HL-60 (cell line): ENCODE measurements around the gene TTC28.

ENCODE experiments used
- DNase-seq, 2 experiments: peaks; one replicate each; pipeline ENCODE4 v3.0.0-alpha.2; 2010 to 2020; ENCODE audit warnings: low read depth in 1 of 2, low spot score in 1 of 2
- H3K27ac ChIP-seq: fragments of 250-450 bp; sonication (Bioruptor Pico); replicated peaks from 2 replicates; pipeline ENCODE4 v1.5.1; 2020; ENCODE audit warnings: mild to moderate bottlenecking, moderate library complexity
- H3K27me3 ChIP-seq: fragments of 250-450 bp; sonication (Bioruptor Pico); 2 replicates; pipeline ENCODE4 v1.5.1; 2021; ENCODE audit warnings: mild to moderate bottlenecking, moderate library complexity; ENCODE audit not compliant: insufficient read depth, poor library complexity, severe bottlenecking
- H3K4me3 ChIP-seq: replicated peaks from 2 replicates; pipeline ENCODE4 v1.5.1; 2011; ENCODE audit warnings: mild to moderate bottlenecking, control low read depth, low read length; ENCODE audit not compliant: insufficient read depth
- GABPA ChIP-seq: IDR thresholded peaks from 2 replicates; pipeline ENCODE4 v1.6.1; 2012; ENCODE audit warnings: low read depth
- POLR2AphosphoS5 ChIP-seq: IDR thresholded peaks from 2 replicates; pipeline ENCODE4 v1.6.1; 2012; ENCODE audit warnings: low read depth
- SPI1 ChIP-seq: IDR thresholded peaks from 2 replicates; pipeline ENCODE4 v1.6.1; 2012; ENCODE audit warnings: low read depth, mild to moderate bottlenecking, borderline replicate concordance
- TF ChIP-seq, protein P1 (sequence below): IDR thresholded peaks from 2 replicates; pipeline ENCODE4 v1.6.1; 2012; ENCODE audit warnings: low read depth; ENCODE audit not compliant: insufficient replicate concordance
- TF ChIP-seq, protein P2 (sequence below): IDR thresholded peaks from one replicate; pipeline ENCODE4 v1.5.1; 2011; ENCODE audit warnings: low read length, control low read depth, inconsistent platforms; ENCODE audit not compliant: insufficient read depth

Gene TTC28

DNA sequence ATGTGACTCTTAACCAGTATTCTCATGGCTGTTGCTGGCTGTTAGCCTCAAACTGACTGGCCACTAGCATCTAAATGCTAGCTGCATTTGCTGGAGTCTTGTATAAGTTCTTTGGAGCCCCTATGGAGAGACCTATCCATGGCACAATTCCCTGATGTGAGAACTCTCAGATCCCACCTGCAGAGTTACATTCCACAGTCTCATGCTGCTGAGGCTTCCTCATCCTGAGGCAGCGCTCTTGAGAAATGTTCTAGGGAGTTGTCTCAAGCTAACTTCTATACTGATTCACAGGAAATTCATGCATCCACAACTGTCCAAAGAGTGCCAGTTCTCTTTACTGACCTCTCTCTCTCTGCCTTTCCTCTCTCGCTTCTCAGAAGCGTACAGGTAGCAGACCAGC, 542.6 kb downstream of the TTC28 start:
- TF ChIP-seq SPI1, result no peak
- TF ChIP-seq, protein P1, sequence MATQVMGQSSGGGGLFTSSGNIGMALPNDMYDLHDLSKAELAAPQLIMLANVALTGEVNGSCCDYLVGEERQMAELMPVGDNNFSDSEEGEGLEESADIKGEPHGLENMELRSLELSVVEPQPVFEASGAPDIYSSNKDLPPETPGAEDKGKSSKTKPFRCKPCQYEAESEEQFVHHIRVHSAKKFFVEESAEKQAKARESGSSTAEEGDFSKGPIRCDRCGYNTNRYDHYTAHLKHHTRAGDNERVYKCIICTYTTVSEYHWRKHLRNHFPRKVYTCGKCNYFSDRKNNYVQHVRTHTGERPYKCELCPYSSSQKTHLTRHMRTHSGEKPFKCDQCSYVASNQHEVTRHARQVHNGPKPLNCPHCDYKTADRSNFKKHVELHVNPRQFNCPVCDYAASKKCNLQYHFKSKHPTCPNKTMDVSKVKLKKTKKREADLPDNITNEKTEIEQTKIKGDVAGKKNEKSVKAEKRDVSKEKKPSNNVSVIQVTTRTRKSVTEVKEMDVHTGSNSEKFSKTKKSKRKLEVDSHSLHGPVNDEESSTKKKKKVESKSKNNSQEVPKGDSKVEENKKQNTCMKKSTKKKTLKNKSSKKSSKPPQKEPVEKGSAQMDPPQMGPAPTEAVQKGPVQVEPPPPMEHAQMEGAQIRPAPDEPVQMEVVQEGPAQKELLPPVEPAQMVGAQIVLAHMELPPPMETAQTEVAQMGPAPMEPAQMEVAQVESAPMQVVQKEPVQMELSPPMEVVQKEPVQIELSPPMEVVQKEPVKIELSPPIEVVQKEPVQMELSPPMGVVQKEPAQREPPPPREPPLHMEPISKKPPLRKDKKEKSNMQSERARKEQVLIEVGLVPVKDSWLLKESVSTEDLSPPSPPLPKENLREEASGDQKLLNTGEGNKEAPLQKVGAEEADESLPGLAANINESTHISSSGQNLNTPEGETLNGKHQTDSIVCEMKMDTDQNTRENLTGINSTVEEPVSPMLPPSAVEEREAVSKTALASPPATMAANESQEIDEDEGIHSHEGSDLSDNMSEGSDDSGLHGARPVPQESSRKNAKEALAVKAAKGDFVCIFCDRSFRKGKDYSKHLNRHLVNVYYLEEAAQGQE, result no peak
- no peak for TF ChIP-seq POLR2AphosphoS5
- TF ChIP-seq, protein P2, sequence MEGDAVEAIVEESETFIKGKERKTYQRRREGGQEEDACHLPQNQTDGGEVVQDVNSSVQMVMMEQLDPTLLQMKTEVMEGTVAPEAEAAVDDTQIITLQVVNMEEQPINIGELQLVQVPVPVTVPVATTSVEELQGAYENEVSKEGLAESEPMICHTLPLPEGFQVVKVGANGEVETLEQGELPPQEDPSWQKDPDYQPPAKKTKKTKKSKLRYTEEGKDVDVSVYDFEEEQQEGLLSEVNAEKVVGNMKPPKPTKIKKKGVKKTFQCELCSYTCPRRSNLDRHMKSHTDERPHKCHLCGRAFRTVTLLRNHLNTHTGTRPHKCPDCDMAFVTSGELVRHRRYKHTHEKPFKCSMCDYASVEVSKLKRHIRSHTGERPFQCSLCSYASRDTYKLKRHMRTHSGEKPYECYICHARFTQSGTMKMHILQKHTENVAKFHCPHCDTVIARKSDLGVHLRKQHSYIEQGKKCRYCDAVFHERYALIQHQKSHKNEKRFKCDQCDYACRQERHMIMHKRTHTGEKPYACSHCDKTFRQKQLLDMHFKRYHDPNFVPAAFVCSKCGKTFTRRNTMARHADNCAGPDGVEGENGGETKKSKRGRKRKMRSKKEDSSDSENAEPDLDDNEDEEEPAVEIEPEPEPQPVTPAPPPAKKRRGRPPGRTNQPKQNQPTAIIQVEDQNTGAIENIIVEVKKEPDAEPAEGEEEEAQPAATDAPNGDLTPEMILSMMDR, result no peak
- no peak for TF ChIP-seq GABPA

DNA sequence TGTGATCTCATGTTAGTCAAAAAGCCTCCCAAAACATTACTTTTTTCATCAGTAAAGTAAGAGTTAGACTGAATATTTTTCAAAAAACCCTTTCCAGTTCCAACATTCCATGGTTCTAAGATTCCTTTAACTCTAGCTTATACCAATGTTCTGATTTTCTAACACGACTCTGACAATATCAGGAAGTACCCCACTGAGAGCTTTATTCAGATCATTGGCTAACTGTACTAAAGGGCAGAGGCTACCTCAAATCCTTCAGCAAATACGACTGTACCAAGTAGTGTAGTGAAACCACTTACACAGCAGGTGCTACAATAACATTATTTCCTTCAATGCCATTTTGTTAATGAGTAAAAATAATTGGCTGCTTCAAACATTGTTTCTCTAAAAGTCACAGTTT, 547.2 kb downstream of the TTC28 start:
- Histone ChIP-seq H3K27ac (no peak overlapping the region), H3K4me3 (no peak overlapping the region), H3K27me3 (peaks cover 4% of the 10 kb centered on the region)
- no peak for DNase-seq
- TF ChIP-seq, protein P2, result no peak
- TF ChIP-seq, protein P1, result no peak
- TF ChIP-seq SPI1 (no peak), GABPA (no peak)

More for the DNA sequence above, 542.6 kb downstream of the TTC28 start:
- no peak for DNase-seq
- no peak overlapping the region for H3K27ac ChIP-seq
- peaks cover 2% of the 10 kb centered on the region for H3K27me3 ChIP-seq
- no peak overlapping the region for H3K4me3 ChIP-seq

DNA sequence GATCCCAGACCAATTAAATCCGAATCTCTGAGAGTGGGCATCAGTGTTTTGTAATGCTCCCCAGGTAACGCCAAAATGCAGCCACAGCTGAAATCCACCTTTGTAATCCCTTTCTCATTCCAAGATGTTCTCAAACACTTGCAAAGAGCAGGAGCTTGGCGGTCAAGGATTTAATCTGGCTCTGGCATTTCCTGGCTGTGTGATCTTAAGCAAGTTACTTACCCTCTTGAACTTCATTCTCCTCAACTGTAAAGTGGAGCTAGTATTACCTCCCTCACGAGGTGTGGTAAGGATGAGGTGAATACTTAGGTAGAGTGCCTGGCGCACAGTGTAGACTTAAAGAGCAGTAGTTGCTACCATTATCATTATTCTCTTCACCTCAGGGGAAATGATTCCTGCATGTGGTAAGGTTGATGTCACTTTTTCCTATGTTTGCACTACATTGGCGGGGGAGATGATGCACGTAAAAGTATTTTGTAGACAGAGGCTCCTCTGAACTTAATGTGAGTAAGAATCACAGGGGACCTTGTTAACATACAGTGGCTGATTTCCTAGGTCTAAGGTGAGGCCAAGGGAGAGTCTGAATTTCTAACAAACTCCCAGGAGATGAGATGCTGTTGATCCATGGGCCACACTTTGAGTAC, 550.2 kb downstream of the TTC28 start:
- TF ChIP-seq, protein P2, result no peak
- TF ChIP-seq, protein P1, result no peak
- Histone ChIP-seq H3K27me3 (peaks cover 4% of the 10 kb centered on the region), H3K27ac (no peak overlapping the region), H3K4me3 (no peak overlapping the region)
- DNase-seq, result no peak
